Measurements from ENCODE around the gene CSAD. TPM values are rescaled to one million over a fixed set of nuclear protein-coding genes. Genes with fewer than 3 reads are reported as not detected.

CSAD gene
- total RNA-seq, 4 donors from 2014 or later, result 29.1 to 142 (median 39.2) TPM

DNA sequence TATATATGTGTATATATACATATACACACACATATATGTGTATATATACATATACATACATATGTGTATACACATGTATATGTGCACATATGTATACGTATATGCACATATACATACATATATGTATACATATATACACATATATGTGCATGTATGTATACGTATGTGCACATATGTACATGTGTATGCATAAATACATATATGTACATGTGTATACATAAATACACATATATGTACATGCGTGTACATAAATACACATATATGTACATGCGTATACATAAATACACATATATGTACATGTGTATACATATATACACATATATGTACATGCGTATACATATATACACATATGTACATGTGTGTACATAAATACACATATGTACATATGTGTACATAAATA lies 33.5 kb downstream of the CSAD start:
- no peak overlapping the region for H3K4me3 ChIP-seq
- DNase-seq, result no peak
- TF ChIP-seq, protein P1, sequence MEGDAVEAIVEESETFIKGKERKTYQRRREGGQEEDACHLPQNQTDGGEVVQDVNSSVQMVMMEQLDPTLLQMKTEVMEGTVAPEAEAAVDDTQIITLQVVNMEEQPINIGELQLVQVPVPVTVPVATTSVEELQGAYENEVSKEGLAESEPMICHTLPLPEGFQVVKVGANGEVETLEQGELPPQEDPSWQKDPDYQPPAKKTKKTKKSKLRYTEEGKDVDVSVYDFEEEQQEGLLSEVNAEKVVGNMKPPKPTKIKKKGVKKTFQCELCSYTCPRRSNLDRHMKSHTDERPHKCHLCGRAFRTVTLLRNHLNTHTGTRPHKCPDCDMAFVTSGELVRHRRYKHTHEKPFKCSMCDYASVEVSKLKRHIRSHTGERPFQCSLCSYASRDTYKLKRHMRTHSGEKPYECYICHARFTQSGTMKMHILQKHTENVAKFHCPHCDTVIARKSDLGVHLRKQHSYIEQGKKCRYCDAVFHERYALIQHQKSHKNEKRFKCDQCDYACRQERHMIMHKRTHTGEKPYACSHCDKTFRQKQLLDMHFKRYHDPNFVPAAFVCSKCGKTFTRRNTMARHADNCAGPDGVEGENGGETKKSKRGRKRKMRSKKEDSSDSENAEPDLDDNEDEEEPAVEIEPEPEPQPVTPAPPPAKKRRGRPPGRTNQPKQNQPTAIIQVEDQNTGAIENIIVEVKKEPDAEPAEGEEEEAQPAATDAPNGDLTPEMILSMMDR (IDR thresholded peaks at IDR 0.05), result no peak
- TF ChIP-seq POLR2AphosphoS5 (IDR thresholded peaks at IDR 0.05) (no peak), POLR2A (IDR thresholded peaks at IDR 0.05) (no peak), EP300 (IDR thresholded peaks at IDR 0.05; ENCODE audit: low read depth) (no peak)
- 88% methylated on average over 5 of the region's 5 CpGs for WGBS, 2 donors (ENCODE audit: low coverage in 1 of 2)
- no peaks in the 10 kb centered on the region for H3K36me3 ChIP-seq
- no peaks in the 10 kb centered on the region for H3K27me3 ChIP-seq
- in situ Hi-C loops (cut with MboI; ENCODE audit: low pct_ligation_motif_present in 1 of 4, low pct_unique_long_range_greater_than_20kb in 1 of 4, low sequenced_read_pairs in 3 of 4) (no loop called here), intact Hi-C loops (cut with DNase I; ENCODE audit: low total_unique reads) (no loop called here)
- H3K27ac ChIP-seq, result no peak overlapping the region
- no peaks in the 10 kb centered on the region for H3K9me3 ChIP-seq
- no peaks in the 10 kb centered on the region for H3K4me1 ChIP-seq

DNA sequence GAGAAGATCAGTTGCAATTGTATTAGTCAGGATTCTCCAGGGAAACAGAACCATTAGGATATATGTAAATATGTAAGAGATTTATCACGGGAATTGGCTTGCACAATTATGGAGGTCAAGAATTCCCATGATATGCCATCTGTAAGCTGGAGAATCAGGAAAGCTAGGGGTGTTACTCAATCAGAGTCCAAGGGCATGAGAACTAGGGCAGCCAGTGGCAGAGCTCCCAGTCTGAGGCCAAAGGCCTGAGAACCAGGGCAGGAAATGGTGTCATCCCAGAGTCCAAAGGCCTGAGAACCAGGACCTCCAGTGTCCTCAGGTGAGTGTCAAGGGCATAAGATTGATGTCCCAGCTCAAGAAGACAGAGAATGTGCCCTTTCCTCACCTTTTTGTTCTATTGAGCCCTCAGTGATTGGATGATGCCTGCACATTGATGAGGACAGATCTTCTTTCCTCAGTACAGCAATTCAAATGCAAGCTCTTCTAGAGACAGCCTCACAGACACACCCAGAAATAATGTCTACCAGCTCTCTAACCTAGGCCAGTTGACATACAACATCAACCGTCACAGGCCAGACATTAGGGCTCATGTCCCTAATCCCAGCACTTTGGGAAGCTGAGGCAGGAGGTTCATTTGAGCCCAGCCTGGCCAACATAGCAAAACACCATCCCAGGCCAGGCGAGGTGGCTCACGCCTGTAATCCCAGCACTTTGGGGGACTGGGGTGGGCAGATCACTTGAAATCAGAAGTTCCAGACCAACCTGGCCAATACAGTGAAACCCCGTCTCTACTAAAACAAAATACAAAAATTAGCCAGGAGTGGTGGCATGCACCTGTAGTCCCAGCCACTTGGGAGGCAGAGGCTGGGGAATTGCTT lies 35.1 kb downstream of the CSAD start:
- intact Hi-C loops (cut with DNase I; ENCODE audit: low total_unique reads), result no loop called here
- WGBS, 2 donors (ENCODE audit: low coverage in 1 of 2), result 91 to 100% methylated on average over 2 to 5 of the region's 5 CpGs

DNA sequence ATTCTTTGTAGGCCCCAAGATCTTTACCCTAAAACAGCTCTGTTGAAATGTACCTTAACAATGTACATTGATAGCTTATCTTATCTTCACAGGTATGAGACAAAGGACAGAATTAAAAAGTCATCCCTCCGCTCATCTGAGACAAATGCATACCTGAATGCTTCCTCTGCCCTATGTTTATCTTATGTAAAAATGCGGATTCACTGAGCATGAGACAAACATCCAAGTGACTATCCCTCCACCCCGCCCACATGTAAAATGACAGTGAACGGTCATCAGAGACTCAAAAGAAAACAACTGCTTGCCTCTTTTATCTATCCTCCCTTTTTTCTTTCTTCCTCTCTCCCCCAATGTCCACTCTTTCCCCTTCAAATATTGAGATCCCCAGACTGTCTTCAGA lies 37.4 kb downstream of the CSAD start:
- intact Hi-C loops (cut with DNase I; ENCODE audit: low total_unique reads), result no loop called here
- no peak overlapping the region for H3K27ac ChIP-seq

More for the DNA sequence above, 35.1 kb downstream of the CSAD start:
- in situ Hi-C loops (cut with MboI; ENCODE audit: low pct_ligation_motif_present in 1 of 4, low pct_unique_long_range_greater_than_20kb in 1 of 4, low sequenced_read_pairs in 3 of 4), result no loop called here
- Histone ChIP-seq H3K4me3 (no peak overlapping the region), H3K4me1 (no peaks in the 10 kb centered on the region), H3K27me3 (no peaks in the 10 kb centered on the region), H3K36me3 (no peaks in the 10 kb centered on the region), H3K9me3 (no peaks in the 10 kb centered on the region), H3K27ac (no peak overlapping the region)
- no peak for DNase-seq
- no peak for TF ChIP-seq POLR2A (IDR thresholded peaks at IDR 0.05)
- TF ChIP-seq POLR2AphosphoS5 (IDR thresholded peaks at IDR 0.05), result no peak
- TF ChIP-seq, protein P1 (IDR thresholded peaks at IDR 0.05), result no peak
- no peak for TF ChIP-seq EP300 (IDR thresholded peaks at IDR 0.05; ENCODE audit: low read depth)

DNA sequence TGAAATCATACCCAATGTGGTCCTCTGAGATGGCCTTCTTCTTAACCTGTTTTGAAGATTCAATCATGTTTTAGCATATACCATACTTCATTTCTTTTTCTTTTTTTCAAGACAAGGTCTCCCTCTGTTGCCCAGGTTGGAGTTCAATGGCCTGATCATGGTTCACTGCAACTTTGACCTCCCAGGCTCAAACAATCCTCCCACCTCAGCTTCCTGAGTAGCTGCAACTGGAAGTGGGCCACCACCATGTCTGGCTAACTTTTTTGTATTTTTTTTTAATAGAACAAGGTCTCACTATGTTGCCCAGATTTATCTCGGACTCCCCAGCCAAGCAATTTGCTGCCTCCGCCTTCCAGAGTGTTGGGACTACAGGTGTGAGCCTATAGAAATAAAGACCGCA lies 47.0 kb downstream of the CSAD start:
- H3K9me3 ChIP-seq, result peaks cover 0 to 4% of the 10 kb centered on the region in 2 donors
- in situ Hi-C loops (cut with MboI; ENCODE audit: low pct_ligation_motif_present in 1 of 4, low pct_unique_long_range_greater_than_20kb in 1 of 4, low sequenced_read_pairs in 3 of 4), result no loop called here
- no peak for DNase-seq
- H3K27me3 ChIP-seq, result no peaks in the 10 kb centered on the region
- no peaks in the 10 kb centered on the region for H3K4me1 ChIP-seq
- TF ChIP-seq, protein P1 (IDR thresholded peaks at IDR 0.05), result no peak
- TF ChIP-seq EP300 (IDR thresholded peaks at IDR 0.05; ENCODE audit: low read depth), result no peak
- TF ChIP-seq POLR2AphosphoS5 (IDR thresholded peaks at IDR 0.05), result no peak
- no peak for TF ChIP-seq POLR2A (IDR thresholded peaks at IDR 0.05)
- 68 to 75% methylated on average over 3 of the region's 3 CpGs for WGBS, 2 donors (ENCODE audit: low coverage in 1 of 2)
- no peak overlapping the region for H3K27ac ChIP-seq
- no peaks in the 10 kb centered on the region for H3K36me3 ChIP-seq
- intact Hi-C loops (cut with DNase I; ENCODE audit: low total_unique reads), result no loop called here
- no peak overlapping the region for H3K4me3 ChIP-seq

More for the DNA sequence above, 37.4 kb downstream of the CSAD start:
- no peak overlapping the region for H3K4me3 ChIP-seq
- no peak for TF ChIP-seq EP300 (IDR thresholded peaks at IDR 0.05; ENCODE audit: low read depth)
- no peak for TF ChIP-seq POLR2AphosphoS5 (IDR thresholded peaks at IDR 0.05)
- TF ChIP-seq, protein P1 (IDR thresholded peaks at IDR 0.05), result no peak
- no peak for TF ChIP-seq POLR2A (IDR thresholded peaks at IDR 0.05)
- H3K9me3 ChIP-seq, result no peaks in the 10 kb centered on the region
- H3K27me3 ChIP-seq, result no peaks in the 10 kb centered on the region
- in situ Hi-C loops (cut with MboI; ENCODE audit: low pct_ligation_motif_present in 1 of 4, low pct_unique_long_range_greater_than_20kb in 1 of 4, low sequenced_read_pairs in 3 of 4), result no loop called here
- DNase-seq, result no peak
- H3K36me3 ChIP-seq, result no peaks in the 10 kb centered on the region
- 75 to 86% methylated on average over 4 of the region's 4 CpGs for WGBS, 2 donors (ENCODE audit: low coverage in 1 of 2)
- H3K4me1 ChIP-seq, result no peaks in the 10 kb centered on the region
